Activated naive CD4-positive, alpha-beta T cell treated with anti-CD3 and anti-CD28 coated beads for 36 hours (primary cell): Measurements from ENCODE around the gene SPTAN1. TPM values are rescaled to one million over a fixed set of nuclear protein-coding genes. Genes with fewer than 3 reads are reported as not detected.
"Not testable (repeated sequence)": the region's sequence is repeated elsewhere in the genome, so short reads cannot be mapped to it uniquely, and the experiment has no call there.

Experiments
- CTCF ChIA-PET: fragments of 350-600 bp; sonication (Branson Sonifier 250); formaldehyde crosslinking; loops from one replicate; lab custom pipeline; 2021; ENCODE audit warnings: antibody characterized with exemption; lab: Charles Lee
- DNase-seq: peaks from one replicate; pipeline ENCODE4 v3.0.0-alpha.2; 2020
- H3K27ac Mint-ChIP-seq: one replicate; pipeline ENCODE4 v1.8.0; 2021; ENCODE audit warnings: mild to moderate bottlenecking, mixed read lengths
- H3K27me3 Mint-ChIP-seq: one replicate; pipeline ENCODE4 v1.8.0; 2021; ENCODE audit warnings: low read depth, mixed read lengths
- H3K36me3 Mint-ChIP-seq: one replicate; pipeline ENCODE4 v1.8.0; 2021; ENCODE audit warnings: low read depth, mixed read lengths
- H3K4me1 Mint-ChIP-seq: one replicate; pipeline ENCODE4 v1.8.0; 2021; ENCODE audit warnings: low read depth, mixed read lengths
- H3K4me3 Mint-ChIP-seq: one replicate; pipeline ENCODE4 v1.8.0; 2021; ENCODE audit warnings: mild to moderate bottlenecking, moderate library complexity, mixed read lengths
- H3K9me3 Mint-ChIP-seq: one replicate; pipeline ENCODE4 v1.8.0; 2021; ENCODE audit warnings: mixed read lengths
- intact Hi-C: fragments of 100-400 bp; cut with micrococcal nuclease; formaldehyde crosslinking; loops from one replicate; pipeline ENCODE4 v1.15.1; 2023
- total RNA-seq, 2 experiments: library from RNA; stranded (reverse); gene quantifications; one replicate each; pipeline ENCODE4 v1.2.3, GENCODE V29; 2021

Gene SPTAN1
- total RNA-seq, 2 experiments from 2014 or later, result 162 to 183 TPM

GRCh38 chr9:128586934-128587333, 34.5 kb downstream of the SPTAN1 start:
- intact Hi-C loops, result loop anchor here (1.0 to 10.0 kb wide), 3 partner anchors 35 to 132 kb away; partner anchors contain the start of genes GLE1, ODF2 and SPTAN1
- not testable (repeated sequence) for H3K9me3 Mint-ChIP-seq, H3K27me3 Mint-ChIP-seq
- H3K4me1 Mint-ChIP-seq, result peaks cover 19% of the 10 kb centered on the region
- peak; percentile 7 for DNase-seq
- H3K4me3 Mint-ChIP-seq, result peak overlapping the region; percentile 4
- CTCF ChIA-PET, result interaction anchor here (0.7 to 1.0 kb wide), 2 partner anchors 77 to 238 kb away, joined by 3 to 4 read pairs; no protein-coding TSS in a partner anchor
- peaks cover 56% of the 10 kb centered on the region for H3K36me3 Mint-ChIP-seq
- H3K27ac Mint-ChIP-seq, result peak overlapping the region; percentile 91

- CTCF ChIA-PET, result interaction anchor here (0.6 to 1.1 kb wide), 5 partner anchors 31 to 225 kb away, joined by 3 to 6 read pairs (median 4); no protein-coding TSS in a partner anchor
- intact Hi-C loops, result loop anchor here (1.0 to 10.0 kb wide), 3 partner anchors 35 to 133 kb away; partner anchors contain the start of genes GLE1, ODF2 and SPTAN1
- peaks cover 54% of the 10 kb centered on the region for H3K36me3 Mint-ChIP-seq
- peak overlapping the region; percentile 91 for H3K27ac Mint-ChIP-seq
- no peaks in the 10 kb centered on the region for H3K27me3 Mint-ChIP-seq
- no peaks in the 10 kb centered on the region for H3K9me3 Mint-ChIP-seq
- H3K4me1 Mint-ChIP-seq, result peaks cover 19% of the 10 kb centered on the region
- peak overlapping the region; percentile 4 for H3K4me3 Mint-ChIP-seq
- DNase-seq, result peak; percentile 87
These were observed 35.1 kb downstream of the SPTAN1 start for GRCh38 chr9:128587453-128587852.

GRCh38 chr9:128588581-128589233, 36.3 kb downstream of the SPTAN1 start:
- H3K4me1 Mint-ChIP-seq, result peaks cover 19% of the 10 kb centered on the region
- H3K27me3 Mint-ChIP-seq, result no peaks in the 10 kb centered on the region
- H3K36me3 Mint-ChIP-seq, result peaks cover 53% of the 10 kb centered on the region
- no peak overlapping the region for H3K4me3 Mint-ChIP-seq
- CTCF ChIA-PET, result interaction anchor here (1.1 kb wide), 1 partner anchor 37 kb away, joined by 6 read pairs; no protein-coding TSS in a partner anchor
- peak overlapping the region; percentile 65 for H3K27ac Mint-ChIP-seq
- intact Hi-C loops, result loop anchor here (10.0 kb wide), 1 partner anchor 134 kb away; the partner anchor contains the start of gene ODF2
- H3K9me3 Mint-ChIP-seq, result no peaks in the 10 kb centered on the region
- no peak for DNase-seq

- DNase-seq, result no peak
- no peak overlapping the region for H3K27ac Mint-ChIP-seq
- H3K9me3 Mint-ChIP-seq, result no peaks in the 10 kb centered on the region
- intact Hi-C loops, result no loop called here
- H3K4me1 Mint-ChIP-seq, result peaks cover 7% of the 10 kb centered on the region
- CTCF ChIA-PET, result no interaction called here
- H3K36me3 Mint-ChIP-seq, result peaks cover 33% of the 10 kb centered on the region
- no peak overlapping the region for H3K4me3 Mint-ChIP-seq
- no peaks in the 10 kb centered on the region for H3K27me3 Mint-ChIP-seq
These were observed 40.7 kb downstream of the SPTAN1 start for GRCh38 chr9:128593039-128593438.

- CTCF ChIA-PET, result interaction anchor here (1.4 kb wide), 1 partner anchor 16 kb away, joined by 4 read pairs; no protein-coding TSS in a partner anchor
- no peak overlapping the region for H3K4me3 Mint-ChIP-seq
- H3K36me3 Mint-ChIP-seq, result peaks cover 34% of the 10 kb centered on the region
- DNase-seq, result no peak
- H3K27me3 Mint-ChIP-seq, result no peaks in the 10 kb centered on the region
- H3K9me3 Mint-ChIP-seq, result no peaks in the 10 kb centered on the region
- intact Hi-C loops, result no loop called here
- H3K4me1 Mint-ChIP-seq, result peaks cover 1% of the 10 kb centered on the region
- no peak overlapping the region for H3K27ac Mint-ChIP-seq
These were observed 41.5 kb downstream of the SPTAN1 start for GRCh38 chr9:128593856-128594255.

- no peak overlapping the region for H3K27ac Mint-ChIP-seq
- intact Hi-C loops, result no loop called here
These were observed 43.1 kb downstream of the SPTAN1 start for GRCh38 chr9:128595471-128595870.

GRCh38 chr9:128600099-128600498, 47.7 kb downstream of the SPTAN1 start:
- intact Hi-C loops, result no loop called here
- Mint-ChIP-seq H3K4me3 (no peak overlapping the region), H3K9me3 (no peaks in the 10 kb centered on the region), H3K36me3 (peaks cover 21% of the 10 kb centered on the region), H3K27me3 (no peaks in the 10 kb centered on the region), H3K4me1 (peaks cover 9% of the 10 kb centered on the region), H3K27ac (peak overlapping the region; percentile 68)
- no peak for DNase-seq
- CTCF ChIA-PET, result interaction anchor here (0.7 kb wide), 1 partner anchor 10 kb away, joined by 3 read pairs; no protein-coding TSS in a partner anchor

More at GRCh38 chr9:128595471-128595870, 43.1 kb downstream of the SPTAN1 start:
- no peak overlapping the region for H3K4me3 Mint-ChIP-seq
- H3K27me3 Mint-ChIP-seq, result no peaks in the 10 kb centered on the region
- H3K9me3 Mint-ChIP-seq, result no peaks in the 10 kb centered on the region
- H3K4me1 Mint-ChIP-seq, result peaks cover 9% of the 10 kb centered on the region
- CTCF ChIA-PET, result interaction anchor here (0.6 kb wide), 1 partner anchor 100 kb away, joined by 3 read pairs; no protein-coding TSS in a partner anchor
- no peak for DNase-seq
- H3K36me3 Mint-ChIP-seq, result peaks cover 38% of the 10 kb centered on the region

- intact Hi-C loops, result no loop called here
- DNase-seq, result no peak
- Mint-ChIP-seq H3K36me3 (peaks cover 27% of the 10 kb centered on the region), H3K27me3 (no peaks in the 10 kb centered on the region), H3K4me3 (no peak overlapping the region), H3K27ac (no peak overlapping the region), H3K9me3 (no peaks in the 10 kb centered on the region), H3K4me1 (peaks cover 9% of the 10 kb centered on the region)
- CTCF ChIA-PET, result interaction anchor here (0.6 kb wide), 1 partner anchor 298 kb away, joined by 3 read pairs; no protein-coding TSS in a partner anchor
These were observed 51.3 kb downstream of the SPTAN1 start for GRCh38 chr9:128603697-128604096.

GRCh38 chr9:128607642-128608350, 55.4 kb downstream of the SPTAN1 start:
- peaks cover 28% of the 10 kb centered on the region for H3K36me3 Mint-ChIP-seq
- H3K4me1 Mint-ChIP-seq, result no peaks in the 10 kb centered on the region
- no peak for DNase-seq
- H3K4me3 Mint-ChIP-seq, result no peak overlapping the region
- H3K27me3 Mint-ChIP-seq, result no peaks in the 10 kb centered on the region
- H3K27ac Mint-ChIP-seq, result no peak overlapping the region
- intact Hi-C loops, result no loop called here
- CTCF ChIA-PET, result interaction anchor here (0.6 kb wide), 1 partner anchor 41 kb away, joined by 3 read pairs; no protein-coding TSS in a partner anchor
- H3K9me3 Mint-ChIP-seq, result no peaks in the 10 kb centered on the region

- DNase-seq, result no peak
- Mint-ChIP-seq H3K36me3 (peaks cover 32% of the 10 kb centered on the region), H3K27ac (no peak overlapping the region), H3K4me3 (no peak overlapping the region), H3K9me3 (no peaks in the 10 kb centered on the region), H3K27me3 (no peaks in the 10 kb centered on the region), H3K4me1 (no peaks in the 10 kb centered on the region)
- CTCF ChIA-PET, result interaction anchor here (0.6 to 0.8 kb wide), 2 partner anchors 11 to 26 kb away, joined by 3 to 4 read pairs; no protein-coding TSS in a partner anchor
- intact Hi-C loops, result no loop called here
These were observed 58.5 kb downstream of the SPTAN1 start for GRCh38 chr9:128610897-128611296.

- no peaks in the 10 kb centered on the region for H3K4me1 Mint-ChIP-seq
- CTCF ChIA-PET, result no interaction called here
- DNase-seq, result no peak
- intact Hi-C loops, result no loop called here
- no peak overlapping the region for H3K27ac Mint-ChIP-seq
- H3K27me3 Mint-ChIP-seq, result no peaks in the 10 kb centered on the region
- H3K4me3 Mint-ChIP-seq, result no peak overlapping the region
- H3K36me3 Mint-ChIP-seq, result peaks cover 32% of the 10 kb centered on the region
- H3K9me3 Mint-ChIP-seq, result no peaks in the 10 kb centered on the region
These were observed 59.4 kb downstream of the SPTAN1 start for GRCh38 chr9:128611600-128612394.
